ENCODE measurements around the gene DDX11. TPM values are rescaled to one million over a fixed set of nuclear protein-coding genes. Genes with fewer than 3 reads are reported as not detected.
"Not testable (repeated sequence)": the region's sequence is repeated elsewhere in the genome, so short reads cannot be mapped to it uniquely, and the experiment has no call there.

DDX11 gene
- total and polyA plus RNA-seq, 2 of the 4 experiments (the other 2 are of a cell fraction) = 10.8 to 17.6 TPM

GRCh38 chr12:31099434-31099833 is 25.8 kb downstream of the DDX11 start:
- H2AK5ac ChIP-seq (ENCODE audit: low read depth, low read length); H3K18ac ChIP-seq (ENCODE audit: low read depth, low read length); H3K4ac ChIP-seq (ENCODE audit: low read depth, low read length); H3K9me1 ChIP-seq (ENCODE audit: insufficient read depth, low read length); H4K5ac ChIP-seq (ENCODE audit: low read depth, low read length); H2AFZ ChIP-seq (replicated peaks; ENCODE audit: low read length, poor library complexity); H3K23ac ChIP-seq (ENCODE audit: low read depth, low read length); BruUV-seq (replicated peaks); H3K56ac ChIP-seq (ENCODE audit: extremely low read depth, insufficient read depth, low read length); H4K8ac ChIP-seq (ENCODE audit: low read depth in 2 of 2, low read length in 2 of 2); in situ Hi-C loops (cut with MboI; ENCODE audit: low sequenced_read_pairs); H3K4me1 ChIP-seq (ENCODE audit: control insufficient read depth, insufficient read depth, low read length); CTCF ChIA-PET; H3K9ac ChIP-seq (ENCODE audit: low read depth, low read length); H3K27me3 ChIP-seq (ENCODE audit: control insufficient read depth, insufficient read depth, low read length); H2BK120ac ChIP-seq (ENCODE audit: low read depth, low read length); H4K91ac ChIP-seq (ENCODE audit: insufficient read depth, low read depth, low read length); H3K27ac ChIP-seq (ENCODE audit: insufficient read depth, low read length); H2AK9ac ChIP-seq (replicated peaks; ENCODE audit: low read depth, low read length, poor library complexity); intact Hi-C loops (cut with micrococcal nuclease); POLR2A ChIA-PET (ENCODE audit: unreplicated experiment); DNase-seq; H3K4me2 ChIP-seq (ENCODE audit: low read depth, low read length); H3K36me3 ChIP-seq (ENCODE audit: control insufficient read depth, insufficient read depth, low read length); H4K20me1 ChIP-seq (ENCODE audit: insufficient read depth, low read length); H3K9me3 ChIP-seq (ENCODE audit: control insufficient read depth, insufficient read depth, low read length); H2BK15ac ChIP-seq (ENCODE audit: low read depth, low read length); H3K79me1 ChIP-seq (ENCODE audit: low read depth in 1 of 2, low read length in 2 of 2); H2BK20ac ChIP-seq (ENCODE audit: low read depth, low read length); H3K4me3 ChIP-seq (ENCODE audit: insufficient read depth, low read depth, low read length); H3K14ac ChIP-seq (replicated peaks; ENCODE audit: low read depth, low read length); dilution Hi-C loops (cut with HindIII; ENCODE audit: low sequenced_read_pairs, unreplicated experiment); ATAC-seq (ENCODE audit: low read depth); H2BK5ac ChIP-seq (ENCODE audit: low read depth, low read length, poor library complexity, severe bottlenecking): not testable (repeated sequence)
- WGBS, 2 experiments (ENCODE audit: extremely low coverage in 2 of 2, insufficient read length in 1 of 2) = no CpG with 5 or more reads among the region's 2 CpGs

- H2AK5ac ChIP-seq (ENCODE audit: low read depth, low read length); H3K18ac ChIP-seq (ENCODE audit: low read depth, low read length); H4K20me1 ChIP-seq (ENCODE audit: insufficient read depth, low read length); POLR2A ChIA-PET (ENCODE audit: unreplicated experiment); H2BK5ac ChIP-seq (ENCODE audit: low read depth, low read length, poor library complexity, severe bottlenecking); H3K9me3 ChIP-seq (ENCODE audit: control insufficient read depth, insufficient read depth, low read length); H3K4me3 ChIP-seq (ENCODE audit: insufficient read depth, low read depth, low read length); H4K8ac ChIP-seq (ENCODE audit: low read depth in 2 of 2, low read length in 2 of 2); H2BK15ac ChIP-seq (ENCODE audit: low read depth, low read length); H3K79me1 ChIP-seq (ENCODE audit: low read depth in 1 of 2, low read length in 2 of 2); H3K4me2 ChIP-seq (ENCODE audit: low read depth, low read length); H4K91ac ChIP-seq (ENCODE audit: insufficient read depth, low read depth, low read length); H3K27me3 ChIP-seq (ENCODE audit: control insufficient read depth, insufficient read depth, low read length); H3K9me1 ChIP-seq (ENCODE audit: insufficient read depth, low read length); H3K4ac ChIP-seq (ENCODE audit: low read depth, low read length); H3K14ac ChIP-seq (replicated peaks; ENCODE audit: low read depth, low read length); dilution Hi-C loops (cut with HindIII; ENCODE audit: low sequenced_read_pairs, unreplicated experiment); H2AK9ac ChIP-seq (replicated peaks; ENCODE audit: low read depth, low read length, poor library complexity); intact Hi-C loops (cut with micrococcal nuclease); H2AFZ ChIP-seq (replicated peaks; ENCODE audit: low read length, poor library complexity); H3K23ac ChIP-seq (ENCODE audit: low read depth, low read length); H3K4me1 ChIP-seq (ENCODE audit: control insufficient read depth, insufficient read depth, low read length); in situ Hi-C loops (cut with MboI; ENCODE audit: low sequenced_read_pairs); H2BK20ac ChIP-seq (ENCODE audit: low read depth, low read length); BruUV-seq (replicated peaks); H3K27ac ChIP-seq (ENCODE audit: insufficient read depth, low read length); CTCF ChIA-PET; H3K36me3 ChIP-seq (ENCODE audit: control insufficient read depth, insufficient read depth, low read length); H3K56ac ChIP-seq (ENCODE audit: extremely low read depth, insufficient read depth, low read length); H3K9ac ChIP-seq (ENCODE audit: low read depth, low read length); ATAC-seq (ENCODE audit: low read depth); H2BK120ac ChIP-seq (ENCODE audit: low read depth, low read length); DNase-seq; H4K5ac ChIP-seq (ENCODE audit: low read depth, low read length): not testable (repeated sequence)
- WGBS, 2 experiments (ENCODE audit: extremely low coverage in 2 of 2, insufficient read length in 1 of 2) = no CpG with 5 or more reads among the region's 26 CpGs
Measured at GRCh38 chr12:31100503-31101208, 27.0 kb downstream of the DDX11 start.

Data from IMR-90 (cell line).